22Rv1 (cell line): ENCODE data around the gene NPNT.

Experiments used
- H3K27ac ChIP-seq: fragments of 450-650 bp; 2 replicates; pipeline ENCODE4 v1.5.1; 2017
- ZFX ChIP-seq: fragments of 450-650 bp; IDR thresholded peaks from 2 replicates; pipeline ENCODE4 v1.6.1; 2017; ENCODE audit warnings: antibody characterized with exemption, borderline replicate concordance
- TF ChIP-seq, protein P1 (sequence below): fragments of 450-650 bp; IDR thresholded peaks from 2 replicates; pipeline ENCODE4 v1.5.1; 2017; ENCODE audit warnings: mild to moderate bottlenecking

The NPNT gene

DNA sequence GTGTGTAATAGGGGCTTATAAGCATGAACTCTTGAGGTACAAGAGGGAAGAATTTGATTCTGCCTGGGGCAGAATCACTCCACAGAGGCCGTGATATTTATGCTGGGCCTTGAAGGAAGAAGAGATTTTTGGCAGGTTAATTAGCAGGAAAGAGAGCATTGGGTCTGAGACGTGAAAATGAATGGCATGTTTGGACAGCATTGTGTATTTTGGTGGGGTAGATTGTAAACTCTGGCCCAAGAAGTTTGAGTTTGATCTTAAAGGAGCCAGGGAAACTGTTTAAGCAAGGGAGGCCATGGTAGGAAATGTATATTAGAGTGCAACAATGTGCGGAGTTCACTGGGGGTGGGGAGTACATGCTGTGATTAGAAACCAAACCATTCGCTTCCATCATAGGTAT lies 62.4 kb downstream of the NPNT start:
- H3K27ac ChIP-seq = 0 out of 2 replicates have a peak overlapping the region, but pooled peaks have one; percentile 7
- TF ChIP-seq, protein P1, sequence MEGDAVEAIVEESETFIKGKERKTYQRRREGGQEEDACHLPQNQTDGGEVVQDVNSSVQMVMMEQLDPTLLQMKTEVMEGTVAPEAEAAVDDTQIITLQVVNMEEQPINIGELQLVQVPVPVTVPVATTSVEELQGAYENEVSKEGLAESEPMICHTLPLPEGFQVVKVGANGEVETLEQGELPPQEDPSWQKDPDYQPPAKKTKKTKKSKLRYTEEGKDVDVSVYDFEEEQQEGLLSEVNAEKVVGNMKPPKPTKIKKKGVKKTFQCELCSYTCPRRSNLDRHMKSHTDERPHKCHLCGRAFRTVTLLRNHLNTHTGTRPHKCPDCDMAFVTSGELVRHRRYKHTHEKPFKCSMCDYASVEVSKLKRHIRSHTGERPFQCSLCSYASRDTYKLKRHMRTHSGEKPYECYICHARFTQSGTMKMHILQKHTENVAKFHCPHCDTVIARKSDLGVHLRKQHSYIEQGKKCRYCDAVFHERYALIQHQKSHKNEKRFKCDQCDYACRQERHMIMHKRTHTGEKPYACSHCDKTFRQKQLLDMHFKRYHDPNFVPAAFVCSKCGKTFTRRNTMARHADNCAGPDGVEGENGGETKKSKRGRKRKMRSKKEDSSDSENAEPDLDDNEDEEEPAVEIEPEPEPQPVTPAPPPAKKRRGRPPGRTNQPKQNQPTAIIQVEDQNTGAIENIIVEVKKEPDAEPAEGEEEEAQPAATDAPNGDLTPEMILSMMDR = no peak
- no peak for TF ChIP-seq ZFX

DNA sequence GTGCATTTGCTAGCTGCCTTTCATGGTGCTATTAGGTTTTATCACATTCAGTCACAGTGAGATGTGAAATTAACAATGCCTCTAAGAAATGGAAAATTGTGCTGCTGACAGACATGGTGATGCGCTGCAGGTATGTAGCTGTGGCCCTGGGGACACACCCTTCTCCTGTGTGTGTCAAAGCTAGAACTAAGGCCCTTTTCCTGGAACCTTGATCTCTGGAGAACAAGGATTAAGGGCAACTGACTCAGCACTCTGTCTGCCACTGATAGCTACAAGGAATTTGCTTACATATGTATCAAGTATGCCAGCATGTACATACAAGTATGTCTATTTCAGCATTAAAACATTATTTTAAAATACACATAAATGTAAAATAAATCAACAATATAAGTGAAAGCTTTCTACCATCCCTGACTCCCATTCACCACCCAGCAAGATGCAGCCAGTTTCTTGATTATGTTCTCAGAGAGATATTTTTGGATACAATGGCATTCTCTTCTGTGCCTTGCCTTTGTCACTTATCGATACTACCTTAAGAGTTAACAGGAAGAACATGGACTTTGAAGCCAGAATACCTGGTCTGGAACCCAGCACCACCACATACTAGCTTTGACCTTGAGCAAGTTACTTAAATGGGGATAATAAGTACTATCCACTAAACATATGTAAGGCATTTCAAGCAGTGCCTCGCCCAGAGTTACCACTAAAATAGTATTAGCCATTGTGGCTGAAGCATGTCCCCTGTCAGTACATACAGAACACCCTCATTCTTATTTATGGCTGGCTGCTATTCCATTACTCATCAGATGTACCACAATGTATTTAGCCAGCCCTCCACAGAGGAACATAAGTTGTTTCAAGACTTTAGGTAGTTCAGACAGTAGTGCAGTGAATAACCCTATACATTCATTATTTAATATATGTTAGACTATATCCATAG lies 68.5 kb downstream of the NPNT start:
- no peak overlapping the region for H3K27ac ChIP-seq
- no peak for TF ChIP-seq ZFX
- TF ChIP-seq, protein P1 = no peak

DNA sequence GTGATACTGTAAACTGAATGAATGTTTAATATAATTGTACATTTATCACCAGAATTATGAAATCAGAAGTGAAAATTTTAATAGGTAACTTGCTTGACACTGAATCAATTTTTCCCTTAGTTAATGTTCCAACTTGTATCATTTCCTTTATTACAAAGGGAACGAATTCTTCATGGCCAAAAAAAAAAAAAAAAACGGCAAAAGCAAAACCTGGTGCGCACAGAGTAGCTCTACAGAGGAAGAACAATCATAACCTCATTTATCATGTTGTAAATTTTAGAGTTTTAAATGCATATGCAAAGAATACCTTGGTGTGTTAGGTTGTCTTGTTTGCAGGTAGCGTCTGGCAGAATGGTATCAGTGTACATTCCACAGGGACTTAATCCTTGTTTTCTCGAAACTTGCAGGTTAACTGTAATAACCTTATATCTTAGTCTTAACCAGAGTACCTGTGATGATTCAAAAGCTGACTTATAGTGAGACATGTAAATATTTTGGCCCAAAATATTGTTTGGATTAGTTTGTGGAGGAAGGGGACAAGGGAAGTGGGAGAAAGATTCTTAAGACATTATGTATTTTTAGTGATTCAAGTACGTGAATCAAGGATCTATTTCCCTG lies 70.0 kb downstream of the NPNT start:
- H3K27ac ChIP-seq = 0 out of 2 replicates have a peak overlapping the region, but pooled peaks have one; percentile 22
- TF ChIP-seq ZFX = no peak
- TF ChIP-seq, protein P1 = no peak

DNA sequence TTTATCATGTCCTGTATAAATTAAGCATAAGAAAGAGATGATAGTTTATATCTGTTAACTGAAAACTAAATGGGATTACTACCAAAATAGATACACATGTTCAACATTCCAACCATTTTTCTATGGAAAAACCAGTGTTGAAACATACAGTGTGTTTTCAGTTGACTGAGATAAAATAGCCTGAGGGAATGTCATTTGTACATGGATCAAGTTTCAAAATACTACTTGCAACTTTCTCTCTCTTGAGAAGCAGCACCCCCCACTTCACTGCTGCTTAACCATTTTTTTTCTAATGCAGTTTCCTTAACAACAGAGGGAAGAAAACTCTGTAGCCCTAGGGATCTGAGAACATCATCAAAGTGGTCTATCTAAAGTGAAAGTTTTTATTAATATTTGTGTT lies 70.8 kb downstream of the NPNT start:
- TF ChIP-seq ZFX = no peak
- TF ChIP-seq, protein P1 = no peak
- H3K27ac ChIP-seq = 0 out of 2 replicates have a peak overlapping the region, but pooled peaks have one; percentile 22

DNA sequence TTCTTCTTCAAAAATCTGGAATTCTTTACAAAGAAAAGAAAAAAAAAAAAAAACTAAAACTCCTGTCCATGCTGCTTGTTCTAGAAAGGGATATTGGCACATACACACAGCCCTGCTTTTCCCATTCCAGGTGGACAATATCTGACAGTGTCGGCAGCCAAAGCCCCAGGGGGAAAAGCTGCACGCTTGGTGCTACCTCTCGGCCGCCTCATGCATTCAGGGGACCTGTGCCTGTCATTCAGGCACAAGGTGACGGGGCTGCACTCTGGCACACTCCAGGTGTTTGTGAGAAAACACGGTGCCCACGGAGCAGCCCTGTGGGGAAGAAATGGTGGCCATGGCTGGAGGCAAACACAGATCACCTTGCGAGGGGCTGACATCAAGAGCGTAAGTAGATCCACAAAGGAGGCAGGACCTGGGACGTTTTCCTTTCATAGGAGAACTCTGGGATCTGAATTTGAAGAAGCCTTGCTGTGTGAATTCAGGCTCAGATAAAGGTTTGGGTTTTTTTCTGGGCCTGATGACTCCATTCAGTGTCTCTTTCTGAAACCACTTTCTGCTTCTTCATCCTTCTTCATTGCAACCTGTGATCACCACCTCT lies 71.9 kb downstream of the NPNT start:
- no peak for TF ChIP-seq ZFX
- TF ChIP-seq, protein P1 = no peak
- H3K27ac ChIP-seq = no peak overlapping the region

DNA sequence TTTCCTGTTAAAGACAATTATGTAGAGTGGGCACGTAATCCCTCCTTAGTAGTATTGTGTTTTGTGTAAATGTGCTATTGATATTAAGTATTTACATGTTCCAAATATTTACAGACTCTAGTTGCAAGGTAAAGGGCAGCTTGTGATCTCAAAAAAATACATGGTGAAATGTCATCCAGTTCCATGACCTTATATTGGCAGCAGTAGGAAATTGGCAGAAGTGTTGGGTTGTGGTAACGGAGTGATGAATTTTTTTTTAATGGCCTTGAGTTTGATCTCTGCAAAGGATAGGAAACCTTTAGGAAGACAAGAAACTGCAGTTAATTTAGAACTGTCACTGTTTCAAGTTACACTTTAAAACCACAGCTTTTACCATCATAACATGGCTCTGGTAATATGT lies 74.3 kb downstream of the NPNT start:
- no peak for TF ChIP-seq ZFX
- TF ChIP-seq, protein P1 = no peak
- H3K27ac ChIP-seq = no peak overlapping the region
